Coronary artery (tissue), 2 donors: ENCODE results near the gene SEMA5A.
A peak's percentile ranks its signal among the peaks of the same experiment; 100 is the strongest.

ENCODE experiments used
- DNase-seq: peaks from one replicate; pipeline ENCODE4 v3.0.0-alpha.2; 2017; ENCODE audit warnings: low spot score
- H3K27ac ChIP-seq, 2 donors: fragments of 200-600 bp; sonication (generic); one replicate each; pipeline ENCODE4 v1.5.1; 2016 to 2019
- H3K4me3 ChIP-seq: fragments of 200-600 bp; sonication (generic); 2 replicates; pipeline ENCODE4 v1.5.1; 2016; ENCODE audit warnings: mild to moderate bottlenecking, moderate library complexity
- TF ChIP-seq, protein P1 (sequence below): fragments of 200-600 bp; sonication (generic); IDR thresholded peaks from one replicate; pipeline ENCODE4 v1.5.1; 2019; ENCODE audit warnings: antibody characterized with exemption

The SEMA5A gene

DNA sequence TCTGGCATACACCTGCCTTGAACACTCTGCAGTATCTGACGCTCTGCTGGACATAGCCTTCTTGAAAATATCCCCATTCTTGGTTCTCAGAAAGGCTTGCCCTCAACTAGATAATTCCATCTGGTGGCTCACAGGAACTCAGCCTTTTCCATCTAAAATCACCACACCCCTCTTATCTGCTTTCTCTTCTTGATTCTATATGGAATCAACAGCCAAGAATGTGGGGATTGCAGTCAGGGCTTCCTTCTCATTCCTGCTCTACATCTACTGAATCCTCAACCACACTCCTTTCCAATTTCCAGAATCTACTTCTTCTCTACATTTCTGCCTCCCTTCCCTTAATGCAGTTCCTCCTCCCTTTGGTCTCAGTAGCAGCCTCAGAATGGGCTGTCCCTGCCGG lies 170.1 kb downstream of the SEMA5A start:
- H3K27ac ChIP-seq, result no peak overlapping the region
- no peak for DNase-seq
- TF ChIP-seq, protein P1, sequence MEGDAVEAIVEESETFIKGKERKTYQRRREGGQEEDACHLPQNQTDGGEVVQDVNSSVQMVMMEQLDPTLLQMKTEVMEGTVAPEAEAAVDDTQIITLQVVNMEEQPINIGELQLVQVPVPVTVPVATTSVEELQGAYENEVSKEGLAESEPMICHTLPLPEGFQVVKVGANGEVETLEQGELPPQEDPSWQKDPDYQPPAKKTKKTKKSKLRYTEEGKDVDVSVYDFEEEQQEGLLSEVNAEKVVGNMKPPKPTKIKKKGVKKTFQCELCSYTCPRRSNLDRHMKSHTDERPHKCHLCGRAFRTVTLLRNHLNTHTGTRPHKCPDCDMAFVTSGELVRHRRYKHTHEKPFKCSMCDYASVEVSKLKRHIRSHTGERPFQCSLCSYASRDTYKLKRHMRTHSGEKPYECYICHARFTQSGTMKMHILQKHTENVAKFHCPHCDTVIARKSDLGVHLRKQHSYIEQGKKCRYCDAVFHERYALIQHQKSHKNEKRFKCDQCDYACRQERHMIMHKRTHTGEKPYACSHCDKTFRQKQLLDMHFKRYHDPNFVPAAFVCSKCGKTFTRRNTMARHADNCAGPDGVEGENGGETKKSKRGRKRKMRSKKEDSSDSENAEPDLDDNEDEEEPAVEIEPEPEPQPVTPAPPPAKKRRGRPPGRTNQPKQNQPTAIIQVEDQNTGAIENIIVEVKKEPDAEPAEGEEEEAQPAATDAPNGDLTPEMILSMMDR, result no peak
- H3K4me3 ChIP-seq, result no peak overlapping the region

GRCh38 chr5:9374025-9374424 lies 171.8 kb downstream of the SEMA5A start:
- Histone ChIP-seq H3K27ac (no peak overlapping the region), H3K4me3 (no peak overlapping the region)
- DNase-seq, result no peak
- TF ChIP-seq, protein P1, result no peak

- Histone ChIP-seq H3K4me3 (no peak overlapping the region), H3K27ac (no peak overlapping the region)
- DNase-seq, result no peak
- TF ChIP-seq, protein P1, result no peak
Observed at GRCh38 chr5:9373571-9373970, 172.3 kb downstream of the SEMA5A start.

GRCh38 chr5:9370256-9370655 lies 175.6 kb downstream of the SEMA5A start:
- Histone ChIP-seq H3K27ac (no peak overlapping the region), H3K4me3 (no peak overlapping the region)
- no peak for DNase-seq
- TF ChIP-seq, protein P1, result no peak

GRCh38 chr5:9365512-9365911 lies 180.4 kb downstream of the SEMA5A start:
- DNase-seq, result no peak
- Histone ChIP-seq H3K4me3 (no peak overlapping the region), H3K27ac (no peak overlapping the region)
- TF ChIP-seq, protein P1, result no peak

- H3K4me3 ChIP-seq, result no peak overlapping the region
- TF ChIP-seq, protein P1, result no peak
- DNase-seq, result no peak
- H3K27ac ChIP-seq, result peak overlapping the region; percentile 48 to 69
Observed at GRCh38 chr5:9363449-9363848, 182.4 kb downstream of the SEMA5A start.

DNA sequence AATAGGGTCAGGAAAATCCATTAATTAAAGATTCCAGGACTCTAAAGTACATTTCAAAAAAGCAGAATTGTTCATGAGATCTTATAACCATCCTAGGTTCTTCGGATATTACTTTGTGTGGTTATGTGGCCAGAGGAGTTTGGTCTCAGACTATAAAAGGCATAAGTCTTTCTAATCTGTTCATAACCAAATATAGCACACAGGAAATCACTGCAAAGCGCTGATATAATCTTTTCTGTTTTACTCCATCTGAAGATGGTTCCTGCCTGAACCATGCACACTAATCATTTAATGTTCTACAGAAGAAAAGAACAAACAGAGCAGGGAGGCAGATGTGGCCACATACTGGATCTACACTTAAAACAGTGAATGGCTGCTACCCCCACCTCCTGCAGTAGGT lies 182.8 kb downstream of the SEMA5A start:
- Histone ChIP-seq H3K27ac (peak overlapping the region; percentile 48 to 69), H3K4me3 (no peak overlapping the region)
- DNase-seq, result no peak
- TF ChIP-seq, protein P1, result no peak
